ENCODE results near the gene SMG9.

- peak; percentile 97 for TF ChIP-seq ZNF2 (tag by site-specific recombination; IDR thresholded peaks at IDR 0.05)
- no peak for TF ChIP-seq ZNF585B (tag by site-specific recombination; IDR thresholded peaks at IDR 0.05)
- TF ChIP-seq MEIS1 (CRISPR knock-in tag; IDR thresholded peaks at IDR 0.05; ENCODE audit: borderline replicate concordance), result no peak
- TF ChIP-seq ZNF704 (tag by site-specific recombination; IDR thresholded peaks at IDR 0.05), result no peak
- peak; percentile 68; the same call in 1 of the 2 replicates for TF ChIP-seq REST (tag by site-specific recombination; IDR thresholded peaks at IDR 0.05)
Measured at GRCh38 chr19:43798546-43799409, 44.0 kb upstream of the SMG9 start.
